ENCODE measurements around the gene CAMTA1.

CAMTA1 gene

DNA sequence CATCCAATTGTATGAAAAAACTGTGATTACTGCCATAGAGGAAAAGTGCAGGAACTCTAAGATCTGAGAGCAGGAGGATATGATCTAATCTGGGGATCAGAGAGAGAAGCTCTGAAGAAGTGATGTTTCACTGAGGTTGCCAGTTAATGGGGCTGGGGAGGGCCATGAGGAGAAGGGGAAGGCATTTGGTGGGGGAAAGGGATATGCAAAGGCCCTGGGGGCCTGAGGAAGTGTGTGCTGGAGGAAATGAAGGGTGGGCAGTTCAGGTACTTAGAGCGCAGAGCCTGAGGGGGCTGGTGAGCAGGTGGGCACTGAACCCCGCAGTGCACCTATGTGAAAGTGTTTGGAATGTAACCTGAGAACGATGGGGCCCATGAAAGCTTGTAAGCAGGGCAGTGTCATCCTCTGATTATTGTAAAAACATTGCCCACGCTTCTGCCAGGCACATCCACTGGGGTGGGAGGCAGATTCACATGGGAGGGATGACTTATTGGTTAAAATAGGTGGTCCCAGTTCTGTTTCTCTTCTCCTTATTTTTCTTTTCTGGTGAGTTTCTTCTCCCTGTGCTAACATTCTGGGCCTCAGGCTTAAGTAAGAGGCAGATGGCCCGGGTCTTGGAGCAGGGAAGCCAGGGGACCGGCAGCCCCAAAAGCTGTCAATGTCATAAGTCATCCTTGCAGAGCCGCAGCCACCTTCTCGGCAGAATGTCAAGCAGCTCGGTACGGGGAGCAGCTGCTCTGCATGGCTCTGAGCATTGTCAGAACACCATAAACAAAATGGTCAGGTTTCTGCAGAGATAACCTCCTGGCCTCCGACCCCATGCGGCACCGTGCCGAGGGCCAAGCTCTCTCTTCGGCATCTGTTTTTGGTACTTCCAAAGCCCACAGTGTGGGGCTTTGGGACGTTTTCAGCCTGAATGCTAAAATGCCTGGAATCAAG lies 493.8 kb downstream of the CAMTA1 start:
- no peak for DNase-seq

DNA sequence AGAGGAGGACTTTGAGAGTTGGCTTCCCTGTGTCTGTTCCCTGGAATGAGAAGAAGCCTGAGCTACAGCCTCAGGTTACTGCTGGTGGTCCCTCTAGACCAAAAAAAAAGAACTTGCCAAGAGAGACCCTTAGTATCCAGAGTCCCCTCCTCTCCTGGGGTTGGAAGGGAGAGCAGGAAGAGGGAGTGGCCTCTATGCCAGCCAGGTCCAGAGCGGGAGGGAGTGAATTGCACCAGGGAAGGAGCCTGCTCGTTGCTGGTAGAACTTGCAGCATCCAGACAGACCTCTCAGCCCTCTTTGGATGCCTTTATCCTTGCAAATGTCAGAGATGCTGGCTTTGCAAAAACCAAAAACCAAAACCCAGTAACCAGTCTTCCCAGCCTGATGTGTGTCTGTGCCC lies 494.5 kb downstream of the CAMTA1 start:
- no peak for DNase-seq

- no peak for DNase-seq
These were observed 495.2 kb downstream of the CAMTA1 start for GRCh38 chr1:7280347-7280960.

DNA sequence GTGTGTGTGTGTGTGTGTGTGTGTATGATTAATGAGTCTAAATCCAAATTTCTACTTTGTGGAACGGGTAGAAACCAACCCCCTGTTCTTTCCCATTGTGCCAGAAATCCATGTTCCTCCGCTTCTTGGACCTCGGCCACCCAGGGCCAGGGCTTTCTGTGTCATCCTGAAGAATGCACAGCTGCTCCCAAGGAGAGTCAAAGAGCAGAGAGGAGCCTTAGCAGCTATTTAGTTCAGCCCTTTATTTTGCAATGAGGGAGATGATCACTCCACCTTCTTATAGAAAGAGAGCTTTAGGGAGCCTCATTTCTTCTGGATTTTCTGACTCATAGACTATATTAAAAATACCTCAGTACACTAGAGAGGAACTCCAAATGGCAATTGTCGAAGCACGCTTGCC lies 496.6 kb downstream of the CAMTA1 start:
- no peak for DNase-seq

DNA sequence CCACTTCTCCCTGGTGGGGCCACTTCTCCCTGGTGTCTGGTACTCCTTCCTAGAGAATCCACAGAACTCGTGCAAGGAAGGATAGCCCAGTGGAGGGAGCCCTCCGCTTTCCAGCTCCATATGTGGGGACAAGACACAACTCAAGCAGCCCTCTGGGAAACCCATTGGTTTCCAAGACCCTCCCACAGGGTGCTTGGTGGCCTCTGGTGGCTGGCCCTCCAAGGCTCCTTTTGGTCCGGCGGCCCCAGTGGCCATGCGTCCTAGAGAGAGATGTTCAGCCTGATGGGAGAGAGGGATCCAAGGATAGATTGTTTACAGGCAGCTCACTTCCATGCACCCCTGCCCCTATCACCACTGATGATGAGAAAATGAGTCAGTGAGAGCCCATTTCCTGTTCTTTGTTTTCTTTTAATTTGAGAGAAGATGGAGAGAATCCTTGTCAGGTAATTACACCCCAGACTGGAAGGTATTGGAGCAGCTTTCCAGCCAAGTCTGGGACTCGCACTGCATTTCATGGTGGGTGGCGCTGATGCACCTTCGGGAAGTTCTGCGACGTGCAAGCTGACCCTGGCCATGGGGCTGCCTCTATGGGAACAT lies 499.7 kb downstream of the CAMTA1 start:
- DNase-seq = no peak

DNA sequence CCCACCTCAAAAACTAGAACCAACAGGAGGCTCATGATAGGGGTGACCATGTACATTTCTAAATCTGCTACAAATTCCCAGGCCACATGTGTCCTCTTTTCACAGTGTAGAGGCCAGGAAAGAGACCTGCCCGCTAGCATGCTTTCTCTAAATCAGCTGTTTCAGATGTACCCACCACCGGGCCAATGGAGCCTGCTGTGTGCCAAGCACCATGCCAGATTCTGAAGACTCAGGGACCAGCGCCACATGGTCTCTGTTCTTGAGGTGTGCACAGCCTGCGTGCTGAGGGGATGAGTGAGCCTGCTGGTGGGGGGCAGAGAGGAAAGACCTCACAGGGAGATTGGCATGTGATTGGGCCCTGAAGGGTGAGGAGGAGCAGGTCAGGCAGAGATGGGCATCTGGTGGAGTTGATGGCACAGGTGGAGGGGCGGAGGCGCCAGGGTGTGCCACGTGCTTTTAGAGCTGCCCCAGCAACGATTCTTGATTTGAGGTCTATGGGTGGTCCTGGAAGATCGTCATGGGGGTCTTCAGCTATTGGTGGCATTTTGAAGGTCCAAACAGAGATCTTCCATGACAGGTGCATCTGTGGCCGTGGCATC lies 500.7 kb downstream of the CAMTA1 start:
- DNase-seq = no peak

DNA sequence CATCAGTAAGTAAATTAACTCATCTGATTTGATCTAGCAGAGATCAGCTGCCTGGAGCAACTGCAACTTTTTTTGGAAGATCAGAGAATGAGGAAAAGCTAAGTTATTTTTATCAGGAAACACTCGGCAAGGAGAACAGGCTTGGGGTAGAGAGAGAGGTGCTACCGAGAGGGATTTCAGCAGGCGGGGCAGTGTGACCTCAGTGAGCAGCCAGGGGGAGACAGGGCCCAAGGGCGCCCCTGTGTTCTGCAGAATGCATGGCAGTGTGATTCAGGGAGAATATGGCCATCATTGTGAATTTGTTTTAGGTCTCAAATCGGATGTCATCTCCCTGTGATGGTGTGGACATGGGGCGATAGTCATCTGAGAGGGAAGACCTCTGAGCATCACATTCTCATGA lies 501.8 kb downstream of the CAMTA1 start:
- DNase-seq = no peak

- DNase-seq = no peak
These were observed 503.7 kb downstream of the CAMTA1 start for GRCh38 chr1:7288992-7289391.

- no peak for DNase-seq
These were observed 504.4 kb downstream of the CAMTA1 start for GRCh38 chr1:7289694-7290093.

GRCh38 chr1:7290971-7291970 lies 506.0 kb downstream of the CAMTA1 start:
- no peak for DNase-seq

DNA sequence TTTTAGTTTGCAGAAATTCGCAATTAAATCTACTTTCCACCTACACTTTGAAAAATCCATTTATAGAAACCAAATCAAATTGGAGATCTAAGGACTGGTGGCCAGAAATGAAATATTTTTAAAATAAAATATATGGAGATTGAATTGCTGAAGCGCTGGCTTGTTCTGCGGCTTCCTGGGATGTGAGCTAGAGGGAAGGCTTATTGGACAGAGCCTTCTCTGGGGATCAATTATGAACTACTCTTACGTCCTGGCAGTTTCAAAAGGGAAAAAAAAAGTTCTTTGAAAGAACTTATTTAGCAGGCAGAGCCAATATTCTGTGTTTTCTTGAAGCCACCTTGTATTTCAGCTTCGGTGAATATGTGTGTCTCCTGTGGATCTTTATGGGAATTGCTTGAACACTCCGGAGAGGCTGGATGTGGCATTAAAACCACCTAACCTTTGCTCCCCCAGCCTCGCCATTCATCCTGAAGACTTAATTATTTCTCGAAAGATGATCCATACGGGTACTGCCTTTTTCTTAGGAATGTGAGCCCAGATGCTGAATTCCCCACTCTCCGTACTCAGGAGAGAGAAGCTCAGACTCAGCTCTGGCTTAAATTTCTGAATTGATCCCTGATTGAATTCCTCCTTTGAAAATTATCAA lies 506.9 kb downstream of the CAMTA1 start:
- DNase-seq = no peak

DNA sequence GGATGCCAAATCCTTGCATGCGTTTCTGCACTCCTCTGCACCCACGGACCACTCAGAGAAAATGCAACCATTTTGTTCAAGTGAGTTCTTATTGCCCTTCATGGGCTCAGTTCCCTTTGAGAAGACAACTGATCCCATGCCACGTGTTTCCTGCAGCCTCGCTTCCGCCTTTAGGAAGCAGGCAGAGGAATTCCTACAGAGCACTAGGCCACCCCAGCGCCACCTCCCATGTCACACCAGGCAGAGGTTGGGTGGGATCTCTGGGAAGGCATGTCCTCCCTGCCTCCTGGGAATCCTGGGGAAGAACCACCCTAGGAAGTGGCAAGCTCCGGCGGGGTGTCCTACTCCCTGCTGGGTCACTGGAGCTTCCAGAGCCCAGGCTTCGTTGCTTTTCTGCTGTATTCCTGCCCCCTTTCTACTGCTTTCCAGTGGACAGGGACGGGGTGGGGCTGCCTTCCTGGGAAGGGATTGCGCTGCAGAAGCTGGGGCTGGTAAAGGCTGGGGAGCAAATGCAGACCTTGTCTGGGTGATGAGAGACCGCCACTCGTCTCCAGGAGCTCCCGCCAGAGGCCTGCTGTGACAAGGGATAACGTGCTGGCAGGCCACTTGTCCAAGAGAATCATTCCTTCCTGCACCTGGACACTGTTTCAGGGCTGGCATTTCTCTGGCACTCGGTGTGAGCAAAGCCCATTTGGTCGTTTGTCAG lies 507.6 kb downstream of the CAMTA1 start:
- no peak for DNase-seq

GRCh38 chr1:7293702-7294629 lies 508.7 kb downstream of the CAMTA1 start:
- no peak for DNase-seq

DNA sequence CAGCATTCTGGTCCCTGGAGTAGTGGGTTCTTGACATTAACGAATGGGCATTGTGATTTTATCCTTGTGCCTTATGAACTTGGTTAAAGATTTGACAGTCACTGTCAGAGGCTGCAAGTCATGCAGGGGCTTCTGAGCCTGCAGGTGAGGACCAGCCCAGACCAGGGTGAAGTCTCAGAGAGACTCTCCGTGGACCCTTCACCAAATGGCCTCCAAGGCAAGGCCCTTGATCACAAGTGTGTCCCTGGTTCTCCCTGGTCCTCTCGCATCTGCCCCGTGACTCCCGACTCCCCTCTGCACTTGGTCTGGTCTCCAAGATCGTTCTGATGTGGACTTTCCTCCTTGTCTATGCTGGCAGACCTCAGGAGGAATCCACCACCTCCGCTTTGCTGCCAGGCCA lies 509.4 kb downstream of the CAMTA1 start:
- no peak for DNase-seq

DNA sequence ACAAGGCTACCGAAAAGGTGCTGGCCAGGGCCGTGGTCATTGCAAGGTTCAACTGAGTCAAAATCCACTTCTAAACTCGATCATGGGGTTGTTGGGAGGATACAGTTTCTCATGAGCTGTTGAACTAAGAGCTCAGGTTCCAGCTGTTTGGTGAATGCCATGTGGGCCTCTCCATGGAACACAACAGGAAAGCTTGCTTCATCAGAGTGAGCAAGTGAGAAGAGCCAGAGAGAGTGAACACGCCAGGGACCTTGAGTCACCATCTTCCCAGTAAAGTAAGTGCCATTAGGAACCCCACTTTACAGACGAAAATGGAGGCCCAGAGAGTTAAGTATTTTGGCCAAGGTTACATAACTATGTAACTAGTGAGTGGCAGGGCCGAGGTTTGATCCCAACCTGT lies 510.7 kb downstream of the CAMTA1 start:
- no peak for DNase-seq

DNA sequence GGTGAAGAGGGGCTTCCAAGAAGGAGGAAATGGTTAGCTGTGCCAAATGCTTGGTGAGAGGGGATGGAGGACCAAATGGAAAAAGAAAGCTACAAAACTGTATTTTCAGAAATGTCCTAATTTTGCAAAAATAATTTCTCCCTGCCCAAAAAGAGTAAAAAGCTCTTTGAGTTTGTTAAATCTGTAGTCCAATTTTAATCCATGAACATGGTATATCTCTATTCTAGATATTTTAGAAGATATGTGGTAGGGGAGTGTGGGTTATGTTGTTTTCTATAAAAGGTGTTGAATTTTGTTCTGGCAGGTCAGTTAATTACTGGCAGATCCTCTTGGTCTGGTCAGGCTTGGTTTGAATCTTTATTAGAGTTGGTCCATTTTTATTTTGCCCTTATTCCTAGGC lies 511.7 kb downstream of the CAMTA1 start:
- no peak for DNase-seq

DNA sequence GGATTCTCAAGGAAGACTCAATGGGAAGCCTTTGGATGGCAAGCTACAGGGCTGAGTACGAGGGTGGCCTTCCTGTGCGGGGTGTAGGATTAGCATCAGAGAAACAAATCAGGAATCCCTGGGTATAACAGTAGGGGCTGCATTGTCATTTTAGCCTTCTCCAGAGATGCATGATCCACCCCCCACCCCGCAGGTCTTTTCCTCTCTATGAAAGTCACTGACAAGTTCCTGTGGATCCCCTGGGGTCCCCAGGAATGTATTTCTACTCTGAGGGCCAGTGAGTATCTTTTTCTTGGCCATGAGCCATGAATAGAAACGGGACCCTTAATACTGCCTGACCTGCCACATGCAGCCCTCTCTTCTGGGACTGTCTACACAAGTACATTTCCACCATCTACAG lies 512.9 kb downstream of the CAMTA1 start:
- DNase-seq = no peak

GRCh38 chr1:7298749-7299151 lies 513.5 kb downstream of the CAMTA1 start:
- DNase-seq = no peak

- DNase-seq = no peak
These were observed 514.1 kb downstream of the CAMTA1 start for GRCh38 chr1:7299329-7299799.

- DNase-seq = no peak
These were observed 514.7 kb downstream of the CAMTA1 start for GRCh38 chr1:7299994-7300393.
